ENCODE results near the gene SORCS1.

- TF ChIP-seq CTCF (IDR thresholded peaks at IDR 0.05; ENCODE audit: insufficient read depth, low read length, poor library complexity, severe bottlenecking) (no peak), EZH2phosphoT487 (conservative IDR thresholded peaks at IDR 0.05; ENCODE audit: low read length) (no peak)
These were observed 337.8 kb downstream of the SORCS1 start for GRCh38 chr10:106826716-106827115.
